Measurements from ENCODE around the gene DYSF.

GRCh38 chr2:71684226-71685072 is 231.1 kb downstream of the DYSF start:
- TF ChIP-seq CTCF (optimal IDR thresholded peaks at IDR 0.05 in 1 of 3, IDR thresholded peaks at IDR 0.05 in 1 of 3, conservative IDR thresholded peaks at IDR 0.05 in 1 of 3; ENCODE audit: extremely low read depth in 1 of 3, insufficient read depth in 2 of 3, low read length in 3 of 3) (no peak), EZH2 (IDR thresholded peaks at IDR 0.05; ENCODE audit: low read length) (no peak)

All from keratinocyte (primary cell).